Measurements from ENCODE around the gene STK39.

The STK39 gene

DNA sequence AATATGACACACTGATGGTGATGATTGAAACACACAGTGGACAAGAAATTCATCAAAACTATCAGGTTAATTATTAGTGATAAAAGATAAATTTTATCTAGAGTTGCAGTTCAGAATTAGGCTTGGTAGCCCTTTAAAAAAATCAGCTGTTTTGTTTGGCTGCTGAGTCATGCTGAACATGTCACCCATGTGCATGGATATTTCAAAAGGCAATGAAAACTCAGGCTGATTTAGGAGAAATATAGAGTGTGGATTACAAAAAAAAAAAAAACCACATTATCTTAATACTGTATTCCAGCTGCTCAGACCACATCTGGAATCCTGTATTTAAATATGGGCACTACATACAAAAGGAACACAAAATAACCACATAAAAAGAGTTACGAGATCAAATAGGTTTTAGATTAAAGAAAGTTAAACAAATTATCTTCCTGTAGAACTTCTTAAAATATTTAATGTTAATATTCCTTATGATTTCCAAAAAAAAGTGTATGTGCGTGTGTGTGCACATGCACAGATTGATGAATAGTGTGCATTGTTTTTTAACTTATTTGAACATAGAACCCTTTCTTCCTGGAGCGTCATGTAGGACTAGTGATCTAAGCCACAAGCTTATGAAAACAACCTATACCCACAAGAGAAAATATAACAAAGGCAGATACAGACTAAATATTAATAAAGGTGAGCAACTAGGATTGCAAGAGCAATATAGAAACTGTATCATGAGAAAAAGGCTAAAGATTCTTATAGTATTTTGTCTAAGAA lies 186.2 kb downstream of the STK39 start:
- no peak overlapping the region for H3K4me2 ChIP-seq (ENCODE audit: low read length)
- H4K8ac ChIP-seq (ENCODE audit: low read depth, low read length) = no peak overlapping the region
- no peak overlapping the region for H3K56ac ChIP-seq (ENCODE audit: low read length)
- peaks cover 3% of the 10 kb centered on the region for H3K4me1 ChIP-seq (ENCODE audit: control insufficient read depth, low read depth, low read length)
- no peak overlapping the region for H3K27ac ChIP-seq (ENCODE audit: low read depth, low read length)
- H3K18ac ChIP-seq (ENCODE audit: low read length) = no peak overlapping the region
- DNase-seq = no peak
- no peaks in the 10 kb centered on the region for H3K79me1 ChIP-seq (ENCODE audit: low read length)
- no peaks in the 10 kb centered on the region for H3K79me2 ChIP-seq (ENCODE audit: control insufficient read depth, insufficient read depth, low read length)
- H3K4ac ChIP-seq (ENCODE audit: low read depth, low read length) = no peak overlapping the region
- H3K4me3 ChIP-seq (ENCODE audit: low read length) = no peak overlapping the region
- no peak overlapping the region for H3K23ac ChIP-seq (ENCODE audit: low read length)
- no peak overlapping the region for H4K5ac ChIP-seq (ENCODE audit: low read length)
- H2BK15ac ChIP-seq (replicated peaks; ENCODE audit: low read depth) = no peak overlapping the region
- no peak overlapping the region for H2AK5ac ChIP-seq (ENCODE audit: low read length)
- H3K36me3 ChIP-seq (ENCODE audit: control insufficient read depth, insufficient read depth, low read length) = no peaks in the 10 kb centered on the region
- H2BK120ac ChIP-seq (ENCODE audit: low read depth, low read length) = no peak overlapping the region
- H2BK5ac ChIP-seq (ENCODE audit: low read length) = no peak overlapping the region
- no peaks in the 10 kb centered on the region for H3K27me3 ChIP-seq (ENCODE audit: insufficient read depth, low read length, poor library complexity)
- H3K9ac ChIP-seq (ENCODE audit: low read length) = no peak overlapping the region
- no CpG with 5 or more reads among the region's 3 CpGs for WGBS (ENCODE audit: extremely low coverage, insufficient coverage, low lambda C conversion rate)

DNA sequence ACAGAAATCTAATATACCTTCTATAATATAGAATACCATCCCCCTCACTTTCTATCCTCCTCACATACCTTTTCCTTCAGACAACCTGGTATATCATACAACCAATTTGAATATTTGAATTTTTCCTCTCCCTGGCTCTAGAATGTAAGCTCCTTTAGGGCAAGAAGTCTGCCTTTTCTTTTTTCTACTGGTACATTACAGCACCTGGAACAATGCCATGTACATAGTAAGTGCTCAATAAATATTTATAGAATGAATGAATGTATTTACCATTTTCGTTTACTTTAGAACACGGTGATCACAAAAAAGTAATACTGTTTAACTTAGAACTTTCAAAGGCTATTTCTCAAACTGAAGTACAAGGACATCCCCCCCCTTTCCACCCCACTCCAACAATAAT lies 187.6 kb downstream of the STK39 start:
- no peaks in the 10 kb centered on the region for H3K79me1 ChIP-seq (ENCODE audit: low read length)
- no peak overlapping the region for H2BK120ac ChIP-seq (ENCODE audit: low read depth, low read length)
- H3K36me3 ChIP-seq (ENCODE audit: control insufficient read depth, insufficient read depth, low read length) = no peaks in the 10 kb centered on the region
- H3K4me1 ChIP-seq (ENCODE audit: control insufficient read depth, low read depth, low read length) = peaks cover 3% of the 10 kb centered on the region
- no peak overlapping the region for H2BK15ac ChIP-seq (replicated peaks; ENCODE audit: low read depth)
- no peak overlapping the region for H3K18ac ChIP-seq (ENCODE audit: low read length)
- no peak overlapping the region for H4K8ac ChIP-seq (ENCODE audit: low read depth, low read length)
- H2BK5ac ChIP-seq (ENCODE audit: low read length) = no peak overlapping the region
- H3K27ac ChIP-seq (ENCODE audit: low read depth, low read length) = no peak overlapping the region
- H2AK5ac ChIP-seq (ENCODE audit: low read length) = no peak overlapping the region
- no peak overlapping the region for H3K9ac ChIP-seq (ENCODE audit: low read length)
- H3K4ac ChIP-seq (ENCODE audit: low read depth, low read length) = no peak overlapping the region
- no peaks in the 10 kb centered on the region for H3K79me2 ChIP-seq (ENCODE audit: control insufficient read depth, insufficient read depth, low read length)
- no peak overlapping the region for H3K4me3 ChIP-seq (ENCODE audit: low read length)
- no peak for DNase-seq
- H3K4me2 ChIP-seq (ENCODE audit: low read length) = no peak overlapping the region
- no peak overlapping the region for H3K56ac ChIP-seq (ENCODE audit: low read length)
- H3K23ac ChIP-seq (ENCODE audit: low read length) = no peak overlapping the region
- no CpG with 5 or more reads among the region's 2 CpGs for WGBS (ENCODE audit: extremely low coverage, insufficient coverage, low lambda C conversion rate)
- H4K5ac ChIP-seq (ENCODE audit: low read length) = no peak overlapping the region
- H3K27me3 ChIP-seq (ENCODE audit: insufficient read depth, low read length, poor library complexity) = no peaks in the 10 kb centered on the region

DNA sequence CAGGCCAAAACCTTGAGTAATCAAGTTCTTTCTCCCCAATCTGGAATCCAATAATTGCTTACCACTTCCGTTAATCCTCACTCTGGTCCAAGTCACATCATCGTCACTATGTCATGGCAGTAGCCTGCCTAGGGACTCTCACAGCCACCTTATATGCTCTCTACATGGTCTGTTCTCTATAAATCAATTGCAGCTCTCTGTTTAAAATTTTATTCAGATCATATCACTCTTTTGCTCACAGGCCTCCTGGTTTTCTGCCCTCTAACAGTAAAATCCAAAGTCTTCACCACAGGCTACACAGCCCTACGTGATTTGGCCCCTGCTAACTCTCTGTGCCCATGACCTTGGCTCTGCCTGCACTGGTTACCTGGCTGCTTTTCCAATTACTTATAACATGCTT lies 188.7 kb downstream of the STK39 start:
- no peaks in the 10 kb centered on the region for H3K36me3 ChIP-seq (ENCODE audit: control insufficient read depth, insufficient read depth, low read length)
- WGBS (ENCODE audit: extremely low coverage, insufficient coverage, low lambda C conversion rate) = no CpG with 5 or more reads among the region's 3 CpGs

DNA sequence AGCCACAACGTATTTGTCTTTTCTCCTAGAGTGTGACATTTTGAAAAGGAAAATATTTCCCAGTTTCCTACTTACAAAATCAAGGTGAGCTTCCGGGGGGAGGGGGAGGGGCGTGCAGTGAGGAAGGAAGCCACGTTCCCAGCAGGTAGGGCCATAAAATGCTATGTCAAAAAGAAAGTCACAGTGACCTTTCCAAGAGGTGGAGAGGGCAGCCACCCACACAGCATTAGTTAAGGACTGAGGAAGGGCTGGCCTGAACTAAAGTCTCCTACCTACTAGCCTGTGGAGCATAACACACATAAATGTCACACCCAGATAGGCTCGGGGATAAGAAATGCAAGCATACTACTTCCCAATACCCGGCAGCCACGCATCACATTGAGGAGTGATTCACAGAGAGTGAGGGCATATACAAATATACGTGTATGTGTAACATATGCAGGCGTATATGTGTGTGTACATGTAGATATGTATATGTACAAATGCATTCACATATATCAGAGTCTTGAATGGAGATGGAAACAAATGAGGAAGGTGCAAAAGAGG lies 191.1 kb downstream of the STK39 start:
- no peaks in the 10 kb centered on the region for H3K27me3 ChIP-seq (ENCODE audit: insufficient read depth, low read length, poor library complexity)
- no peak overlapping the region for H3K56ac ChIP-seq (ENCODE audit: low read length)
- no peak overlapping the region for H4K5ac ChIP-seq (ENCODE audit: low read length)
- no peak overlapping the region for H2BK5ac ChIP-seq (ENCODE audit: low read length)
- H3K4me1 ChIP-seq (ENCODE audit: control insufficient read depth, low read depth, low read length) = peaks cover 4% of the 10 kb centered on the region
- no peak overlapping the region for H3K23ac ChIP-seq (ENCODE audit: low read length)
- H3K79me1 ChIP-seq (ENCODE audit: low read length) = no peaks in the 10 kb centered on the region
- H2BK120ac ChIP-seq (ENCODE audit: low read depth, low read length) = no peak overlapping the region
- H2AK5ac ChIP-seq (ENCODE audit: low read length) = no peak overlapping the region
- H2BK15ac ChIP-seq (replicated peaks; ENCODE audit: low read depth) = no peak overlapping the region
- no peak overlapping the region for H3K4me3 ChIP-seq (ENCODE audit: low read length)
- no peak overlapping the region for H3K27ac ChIP-seq (ENCODE audit: low read depth, low read length)
- peak; percentile 46 for DNase-seq
- no peak overlapping the region for H3K4me2 ChIP-seq (ENCODE audit: low read length)
- H3K9ac ChIP-seq (ENCODE audit: low read length) = no peak overlapping the region
- H3K79me2 ChIP-seq (ENCODE audit: control insufficient read depth, insufficient read depth, low read length) = no peaks in the 10 kb centered on the region
- WGBS (ENCODE audit: extremely low coverage, insufficient coverage, low lambda C conversion rate) = no CpG with 5 or more reads among the region's 9 CpGs
- no peak overlapping the region for H3K18ac ChIP-seq (ENCODE audit: low read length)
- H3K4ac ChIP-seq (ENCODE audit: low read depth, low read length) = no peak overlapping the region
- H3K36me3 ChIP-seq (ENCODE audit: control insufficient read depth, insufficient read depth, low read length) = no peaks in the 10 kb centered on the region
- no peak overlapping the region for H4K8ac ChIP-seq (ENCODE audit: low read depth, low read length)

More for the DNA sequence above, 188.7 kb downstream of the STK39 start:
- no peaks in the 10 kb centered on the region for H3K79me1 ChIP-seq (ENCODE audit: low read length)
- no peak overlapping the region for H3K18ac ChIP-seq (ENCODE audit: low read length)
- no peak overlapping the region for H4K8ac ChIP-seq (ENCODE audit: low read depth, low read length)
- H3K4me3 ChIP-seq (ENCODE audit: low read length) = no peak overlapping the region
- H2BK120ac ChIP-seq (ENCODE audit: low read depth, low read length) = no peak overlapping the region
- no peak overlapping the region for H3K4me2 ChIP-seq (ENCODE audit: low read length)
- H3K9ac ChIP-seq (ENCODE audit: low read length) = no peak overlapping the region
- H3K4ac ChIP-seq (ENCODE audit: low read depth, low read length) = no peak overlapping the region
- no peaks in the 10 kb centered on the region for H3K79me2 ChIP-seq (ENCODE audit: control insufficient read depth, insufficient read depth, low read length)
- H3K23ac ChIP-seq (ENCODE audit: low read length) = no peak overlapping the region
- H2AK5ac ChIP-seq (ENCODE audit: low read length) = no peak overlapping the region
- no peak overlapping the region for H3K27ac ChIP-seq (ENCODE audit: low read depth, low read length)
- H2BK5ac ChIP-seq (ENCODE audit: low read length) = no peak overlapping the region
- no peak overlapping the region for H2BK15ac ChIP-seq (replicated peaks; ENCODE audit: low read depth)
- H3K4me1 ChIP-seq (ENCODE audit: control insufficient read depth, low read depth, low read length) = peaks cover 2% of the 10 kb centered on the region
- H3K56ac ChIP-seq (ENCODE audit: low read length) = no peak overlapping the region
- no peaks in the 10 kb centered on the region for H3K27me3 ChIP-seq (ENCODE audit: insufficient read depth, low read length, poor library complexity)
- no peak overlapping the region for H4K5ac ChIP-seq (ENCODE audit: low read length)
- no peak for DNase-seq

DNA sequence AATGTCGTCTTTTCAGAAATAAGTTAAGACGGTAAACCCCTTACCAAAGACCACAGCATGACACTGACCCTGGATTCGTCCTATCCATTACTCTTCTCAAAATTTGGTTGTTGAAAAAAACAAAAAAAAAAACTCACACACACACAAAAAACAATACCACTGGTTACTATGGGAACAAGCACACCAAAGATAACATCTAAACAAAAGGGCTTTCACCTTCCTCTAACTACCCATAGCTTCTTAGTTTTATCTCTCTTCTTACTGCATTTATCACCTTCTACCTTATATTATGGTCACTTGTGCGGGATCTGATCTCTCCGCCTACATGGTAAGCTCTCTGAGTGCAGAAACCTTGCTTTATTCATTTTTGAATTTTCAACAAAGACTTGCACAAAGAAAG lies 192.7 kb downstream of the STK39 start:
- no CpG with 5 or more reads among the region's 5 CpGs for WGBS (ENCODE audit: extremely low coverage, insufficient coverage, low lambda C conversion rate)
- Histone ChIP-seq H3K79me2 (ENCODE audit: control insufficient read depth, insufficient read depth, low read length) (no peaks in the 10 kb centered on the region), H3K27me3 (ENCODE audit: insufficient read depth, low read length, poor library complexity) (no peaks in the 10 kb centered on the region), H3K9ac (ENCODE audit: low read length) (no peak overlapping the region), H3K23ac (ENCODE audit: low read length) (no peak overlapping the region), H3K56ac (ENCODE audit: low read length) (no peak overlapping the region), H3K36me3 (ENCODE audit: control insufficient read depth, insufficient read depth, low read length) (no peaks in the 10 kb centered on the region), H4K8ac (ENCODE audit: low read depth, low read length) (no peak overlapping the region), H3K4me1 (ENCODE audit: control insufficient read depth, low read depth, low read length) (peaks cover 4% of the 10 kb centered on the region), H4K5ac (ENCODE audit: low read length) (no peak overlapping the region), H2BK15ac (replicated peaks; ENCODE audit: low read depth) (no peak overlapping the region), H2BK5ac (ENCODE audit: low read length) (no peak overlapping the region), H3K79me1 (ENCODE audit: low read length) (no peaks in the 10 kb centered on the region), H3K27ac (ENCODE audit: low read depth, low read length) (no peak overlapping the region), H3K4me2 (ENCODE audit: low read length) (no peak overlapping the region), H3K18ac (ENCODE audit: low read length) (no peak overlapping the region), H3K4ac (ENCODE audit: low read depth, low read length) (no peak overlapping the region), H3K4me3 (ENCODE audit: low read length) (no peak overlapping the region), H2BK120ac (ENCODE audit: low read depth, low read length) (no peak overlapping the region), H2AK5ac (ENCODE audit: low read length) (no peak overlapping the region)
- DNase-seq = peak; percentile 88

DNA sequence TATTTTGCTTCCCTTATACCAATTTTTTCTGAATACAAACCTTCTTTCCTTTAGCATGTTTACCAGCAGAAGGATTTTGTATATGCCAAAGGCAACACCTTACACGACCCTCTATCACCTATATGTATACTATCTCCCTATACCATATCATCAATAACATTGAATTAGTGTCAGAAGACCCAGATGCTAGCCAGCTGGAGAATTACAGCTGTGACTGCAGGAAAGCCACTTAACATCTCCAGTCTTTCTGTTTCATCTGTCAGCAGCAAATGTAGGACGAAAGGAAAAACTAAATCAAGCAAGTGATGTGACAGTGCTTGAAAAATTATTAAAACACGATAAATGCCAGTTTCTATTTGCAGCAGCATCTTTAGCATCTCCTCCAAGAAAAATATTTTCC lies 193.7 kb downstream of the STK39 start:
- H3K18ac ChIP-seq (ENCODE audit: low read length) = no peak overlapping the region
- no peak overlapping the region for H4K5ac ChIP-seq (ENCODE audit: low read length)
- no peak overlapping the region for H3K27ac ChIP-seq (ENCODE audit: low read depth, low read length)
- H3K4me1 ChIP-seq (ENCODE audit: control insufficient read depth, low read depth, low read length) = peaks cover 4% of the 10 kb centered on the region
- H2BK5ac ChIP-seq (ENCODE audit: low read length) = no peak overlapping the region
- H3K23ac ChIP-seq (ENCODE audit: low read length) = no peak overlapping the region
- H3K4me2 ChIP-seq (ENCODE audit: low read length) = no peak overlapping the region
- no peaks in the 10 kb centered on the region for H3K79me1 ChIP-seq (ENCODE audit: low read length)
- H3K9ac ChIP-seq (ENCODE audit: low read length) = no peak overlapping the region
- no CpG with 5 or more reads among the region's 3 CpGs for WGBS (ENCODE audit: extremely low coverage, insufficient coverage, low lambda C conversion rate)
- H3K4me3 ChIP-seq (ENCODE audit: low read length) = no peak overlapping the region
- no peaks in the 10 kb centered on the region for H3K79me2 ChIP-seq (ENCODE audit: control insufficient read depth, insufficient read depth, low read length)
- no peaks in the 10 kb centered on the region for H3K27me3 ChIP-seq (ENCODE audit: insufficient read depth, low read length, poor library complexity)
- H3K56ac ChIP-seq (ENCODE audit: low read length) = no peak overlapping the region
- H2AK5ac ChIP-seq (ENCODE audit: low read length) = no peak overlapping the region
- no peak overlapping the region for H4K8ac ChIP-seq (ENCODE audit: low read depth, low read length)
- no peak overlapping the region for H2BK15ac ChIP-seq (replicated peaks; ENCODE audit: low read depth)
- DNase-seq = no peak
- H3K36me3 ChIP-seq (ENCODE audit: control insufficient read depth, insufficient read depth, low read length) = no peaks in the 10 kb centered on the region
- no peak overlapping the region for H3K4ac ChIP-seq (ENCODE audit: low read depth, low read length)
- no peak overlapping the region for H2BK120ac ChIP-seq (ENCODE audit: low read depth, low read length)
